Activated T-helper 1 cell treated with anti-CD3 and anti-CD28 coated beads, Interleukin-12 subunit alpha, Interleukin-12 subunit beta, Interleukin-2, Interleukin-4 antibody, amounts not matched to agents 30 ng/mL and 10 ng/mL and 1 ng/mL, durations not matched to agents 14 hours and 24 hours and 36 hours (primary cell): Measurements from ENCODE around the gene PC. TPM values are rescaled to one million over a fixed set of nuclear protein-coding genes. Genes with fewer than 3 reads are reported as not detected.

Source experiments
- DNase-seq: peaks from one replicate; pipeline ENCODE4 v3.0.0; 2021; ENCODE audit warnings: low spot score
- H3K27ac Mint-ChIP-seq: one replicate; pipeline ENCODE4 v1.8.0; 2021; ENCODE audit warnings: mild to moderate bottlenecking, mixed read lengths
- H3K27me3 Mint-ChIP-seq: one replicate; pipeline ENCODE4 v1.8.0; 2022; ENCODE audit warnings: mild to moderate bottlenecking, moderate library complexity, mixed read lengths; ENCODE audit not compliant: insufficient read depth
- H3K36me3 Mint-ChIP-seq: one replicate; pipeline ENCODE4 v1.8.0; 2021; ENCODE audit warnings: low read depth, mixed read lengths
- H3K4me1 Mint-ChIP-seq: one replicate; pipeline ENCODE4 v1.8.0; 2021; ENCODE audit warnings: low read depth, mixed read lengths
- H3K4me3 Mint-ChIP-seq: one replicate; pipeline ENCODE4 v1.8.0; 2021; ENCODE audit warnings: mild to moderate bottlenecking, moderate library complexity, mixed read lengths
- H3K9me3 Mint-ChIP-seq: one replicate; pipeline ENCODE4 v1.8.0; 2021; ENCODE audit warnings: mixed read lengths
- intact Hi-C: fragments of 100-400 bp; cut with micrococcal nuclease; formaldehyde crosslinking; loops from one replicate; pipeline ENCODE4 v1.15.1; 2024
- total RNA-seq: library from RNA; stranded (reverse); gene quantifications from 2 replicates; pipeline ENCODE4 v1.2.3, GENCODE V29; 2022

Gene PC
- total RNA-seq, 1 donor from 2014 or later = 15.9 TPM

GRCh38 chr11:66880496-66881450 lies 77.4 kb downstream of the PC start:
- Mint-ChIP-seq H3K4me1 (peaks cover 15% of the 10 kb centered on the region), H3K36me3 (no peaks in the 10 kb centered on the region), H3K27me3 (no peaks in the 10 kb centered on the region), H3K9me3 (no peaks in the 10 kb centered on the region), H3K4me3 (no peak overlapping the region), H3K27ac (no peak overlapping the region)
- intact Hi-C loops = no loop called here
- DNase-seq = no peak

GRCh38 chr11:66879999-66880398 lies 78.2 kb downstream of the PC start:
- H3K27me3 Mint-ChIP-seq = no peaks in the 10 kb centered on the region
- DNase-seq = no peak
- peaks cover 15% of the 10 kb centered on the region for H3K4me1 Mint-ChIP-seq
- no peak overlapping the region for H3K27ac Mint-ChIP-seq
- H3K9me3 Mint-ChIP-seq = no peaks in the 10 kb centered on the region
- no peaks in the 10 kb centered on the region for H3K36me3 Mint-ChIP-seq
- H3K4me3 Mint-ChIP-seq = no peak overlapping the region
- intact Hi-C loops = no loop called here

GRCh38 chr11:66879583-66879982 lies 78.6 kb downstream of the PC start:
- DNase-seq = no peak
- no peaks in the 10 kb centered on the region for H3K27me3 Mint-ChIP-seq
- no peaks in the 10 kb centered on the region for H3K36me3 Mint-ChIP-seq
- intact Hi-C loops = no loop called here
- H3K27ac Mint-ChIP-seq = no peak overlapping the region
- peaks cover 15% of the 10 kb centered on the region for H3K4me1 Mint-ChIP-seq
- H3K9me3 Mint-ChIP-seq = no peaks in the 10 kb centered on the region
- no peak overlapping the region for H3K4me3 Mint-ChIP-seq

GRCh38 chr11:66879000-66879399 lies 79.2 kb downstream of the PC start:
- H3K27me3 Mint-ChIP-seq = peaks cover 3% of the 10 kb centered on the region

GRCh38 chr11:66878474-66878873 lies 79.7 kb downstream of the PC start:
- Mint-ChIP-seq H3K27me3 (peaks cover 3% of the 10 kb centered on the region), H3K27ac (no peak overlapping the region), H3K4me3 (no peak overlapping the region), H3K4me1 (peaks cover 15% of the 10 kb centered on the region), H3K36me3 (no peaks in the 10 kb centered on the region), H3K9me3 (no peaks in the 10 kb centered on the region)
- DNase-seq = no peak
- intact Hi-C loops = no loop called here

More at GRCh38 chr11:66879000-66879399, 79.2 kb downstream of the PC start:
- no peaks in the 10 kb centered on the region for H3K9me3 Mint-ChIP-seq
- no peak overlapping the region for H3K4me3 Mint-ChIP-seq
- H3K27ac Mint-ChIP-seq = no peak overlapping the region
- intact Hi-C loops = no loop called here
- peaks cover 15% of the 10 kb centered on the region for H3K4me1 Mint-ChIP-seq
- no peak for DNase-seq
- H3K36me3 Mint-ChIP-seq = no peaks in the 10 kb centered on the region

- no peaks in the 10 kb centered on the region for H3K36me3 Mint-ChIP-seq
- peaks cover 3% of the 10 kb centered on the region for H3K27me3 Mint-ChIP-seq
- H3K27ac Mint-ChIP-seq = no peak overlapping the region
- intact Hi-C loops = no loop called here
- no peak for DNase-seq
- H3K9me3 Mint-ChIP-seq = no peaks in the 10 kb centered on the region
- peaks cover 15% of the 10 kb centered on the region for H3K4me1 Mint-ChIP-seq
- H3K4me3 Mint-ChIP-seq = no peak overlapping the region
Measured at GRCh38 chr11:66877588-66878385, 80.4 kb downstream of the PC start.

- DNase-seq = no peak
- H3K4me1 Mint-ChIP-seq = peaks cover 4% of the 10 kb centered on the region
- no peak overlapping the region for H3K27ac Mint-ChIP-seq
- intact Hi-C loops = no loop called here
- no peak overlapping the region for H3K4me3 Mint-ChIP-seq
- no peaks in the 10 kb centered on the region for H3K9me3 Mint-ChIP-seq
- no peaks in the 10 kb centered on the region for H3K36me3 Mint-ChIP-seq
- peaks cover 3% of the 10 kb centered on the region for H3K27me3 Mint-ChIP-seq
Measured at GRCh38 chr11:66875378-66875777, 82.8 kb downstream of the PC start.

GRCh38 chr11:66874232-66874631 lies 84.0 kb downstream of the PC start:
- no peak for DNase-seq
- H3K27ac Mint-ChIP-seq = no peak overlapping the region
- peaks cover 3% of the 10 kb centered on the region for H3K27me3 Mint-ChIP-seq
- no peaks in the 10 kb centered on the region for H3K9me3 Mint-ChIP-seq
- intact Hi-C loops = no loop called here
- no peaks in the 10 kb centered on the region for H3K4me1 Mint-ChIP-seq
- H3K36me3 Mint-ChIP-seq = no peaks in the 10 kb centered on the region
- H3K4me3 Mint-ChIP-seq = no peak overlapping the region

GRCh38 chr11:66871521-66871901 lies 86.7 kb downstream of the PC start:
- H3K27me3 Mint-ChIP-seq = peaks cover 5% of the 10 kb centered on the region
- H3K9me3 Mint-ChIP-seq = no peaks in the 10 kb centered on the region
- H3K27ac Mint-ChIP-seq = no peak overlapping the region
- no peaks in the 10 kb centered on the region for H3K36me3 Mint-ChIP-seq
- DNase-seq = no peak
- no peak overlapping the region for H3K4me3 Mint-ChIP-seq
- intact Hi-C loops = no loop called here
- peaks cover 7% of the 10 kb centered on the region for H3K4me1 Mint-ChIP-seq

- peaks cover 7% of the 10 kb centered on the region for H3K4me1 Mint-ChIP-seq
- H3K4me3 Mint-ChIP-seq = no peak overlapping the region
- H3K27ac Mint-ChIP-seq = no peak overlapping the region
- intact Hi-C loops = no loop called here
- H3K9me3 Mint-ChIP-seq = no peaks in the 10 kb centered on the region
- DNase-seq = no peak
- no peaks in the 10 kb centered on the region for H3K36me3 Mint-ChIP-seq
- H3K27me3 Mint-ChIP-seq = peaks cover 5% of the 10 kb centered on the region
Measured at GRCh38 chr11:66870616-66871520, 87.3 kb downstream of the PC start.

- Mint-ChIP-seq H3K27me3 (peaks cover 5% of the 10 kb centered on the region), H3K4me1 (peaks cover 7% of the 10 kb centered on the region), H3K27ac (no peak overlapping the region), H3K36me3 (no peaks in the 10 kb centered on the region), H3K9me3 (no peaks in the 10 kb centered on the region), H3K4me3 (no peak overlapping the region)
- intact Hi-C loops = no loop called here
- no peak for DNase-seq
Measured at GRCh38 chr11:66870131-66870530, 88.1 kb downstream of the PC start.

GRCh38 chr11:66869567-66869870 lies 88.7 kb downstream of the PC start:
- intact Hi-C loops = no loop called here

More at GRCh38 chr11:66869567-66869870, 88.7 kb downstream of the PC start:
- Mint-ChIP-seq H3K27ac (no peak overlapping the region), H3K36me3 (no peaks in the 10 kb centered on the region), H3K9me3 (no peaks in the 10 kb centered on the region), H3K4me3 (no peak overlapping the region), H3K4me1 (peaks cover 7% of the 10 kb centered on the region), H3K27me3 (peaks cover 5% of the 10 kb centered on the region)
- no peak for DNase-seq
